Activated CD4-positive, alpha-beta T cell treated with anti-CD3 and anti-CD28 coated beads for 36 hours (primary cell): ENCODE data around the gene TADA2B. TPM values are rescaled to one million over a fixed set of nuclear protein-coding genes. Genes with fewer than 3 reads are reported as not detected.

Experiments used
- ATAC-seq: fragments of 200-7000 bp; cut with Tn5 transposase; one replicate; pipeline ENCODE4 v1.10.0; 2021; ENCODE audit warnings: mild to moderate bottlenecking, moderate library complexity
- CTCF ChIA-PET: fragments of 350-600 bp; sonication (Branson Sonifier 250); formaldehyde crosslinking; loops from one replicate; lab custom pipeline; 2021; ENCODE audit warnings: antibody characterized with exemption; lab: Charles Lee
- POLR2A ChIA-PET: fragments of 350-600 bp; sonication (Branson Sonifier 250); formaldehyde crosslinking; loops from one replicate; lab custom pipeline; 2021; ENCODE audit warnings: antibody characterized with exemption, inconsistent platforms; lab: Charles Lee
- DNase-seq: peaks from one replicate; pipeline ENCODE4 v3.0.0-alpha.2; 2020
- H3K27ac Mint-ChIP-seq: one replicate; pipeline ENCODE4 v1.8.0; 2021; ENCODE audit warnings: mixed read lengths
- H3K27me3 Mint-ChIP-seq: one replicate; pipeline ENCODE4 v1.8.0; 2021; ENCODE audit warnings: mixed read lengths
- H3K36me3 Mint-ChIP-seq: one replicate; pipeline ENCODE4 v1.8.0; 2021; ENCODE audit warnings: low read depth, mixed read lengths
- H3K4me1 Mint-ChIP-seq: one replicate; pipeline ENCODE4 v1.8.0; 2021; ENCODE audit warnings: mixed read lengths
- H3K4me3 Mint-ChIP-seq: one replicate; pipeline ENCODE4 v1.8.0; 2021; ENCODE audit warnings: mild to moderate bottlenecking, moderate library complexity, mixed read lengths
- H3K9me3 Mint-ChIP-seq: one replicate; pipeline ENCODE4 v1.8.0; 2021; ENCODE audit warnings: low read depth, mixed read lengths
- intact Hi-C, 2 experiments: fragments of 100-400 bp; cut with DNase I in 1 of 2; cut with micrococcal nuclease in 1 of 2; formaldehyde crosslinking; loops; one replicate each; pipeline versions ENCODE4 v1.14.2 to v1.15.1; 2022 to 2024; cut with DNase I, micrococcal nuclease
- total RNA-seq, 2 experiments: library from RNA; stranded (reverse); gene quantifications; one replicate each; pipeline ENCODE4 v1.2.3, GENCODE V29; 2021

Gene TADA2B
- total RNA-seq, 2 experiments from 2014 or later = 9.0 to 10.6 TPM

DNA sequence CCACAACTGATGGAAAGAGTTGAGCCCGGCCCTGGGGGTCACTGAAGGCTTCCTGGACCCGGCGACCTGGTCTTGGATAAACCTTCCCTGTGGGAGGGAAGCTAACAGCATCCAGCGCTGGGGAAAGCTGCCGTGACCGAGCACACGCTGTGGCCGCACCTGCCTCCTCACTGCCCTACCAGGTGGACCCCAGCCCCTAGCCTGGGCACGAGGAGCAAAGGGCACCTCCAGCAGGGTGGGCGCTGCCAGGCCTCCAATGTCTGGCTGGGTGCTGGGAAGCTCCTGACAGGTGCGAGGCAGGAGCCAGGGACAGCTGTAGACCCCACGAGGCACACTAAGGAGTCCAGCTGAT, 7.9 kb downstream of the TADA2B start:
- Mint-ChIP-seq H3K27me3 (no peaks in the 10 kb centered on the region), H3K27ac (no peak overlapping the region), H3K4me3 (no peak overlapping the region), H3K4me1 (peaks cover 41% of the 10 kb centered on the region), H3K9me3 (no peaks in the 10 kb centered on the region), H3K36me3 (peaks cover 16% of the 10 kb centered on the region)
- intact Hi-C loops = no loop called here
- no peak for ATAC-seq
- CTCF ChIA-PET = interaction anchor here (1.1 to 2.2 kb wide), 2 partner anchors 11 to 17 kb away, joined by 6 read pairs; partner anchors contain the start of gene GRPEL1
- POLR2A ChIA-PET = no interaction called here
- DNase-seq = no peak

DNA sequence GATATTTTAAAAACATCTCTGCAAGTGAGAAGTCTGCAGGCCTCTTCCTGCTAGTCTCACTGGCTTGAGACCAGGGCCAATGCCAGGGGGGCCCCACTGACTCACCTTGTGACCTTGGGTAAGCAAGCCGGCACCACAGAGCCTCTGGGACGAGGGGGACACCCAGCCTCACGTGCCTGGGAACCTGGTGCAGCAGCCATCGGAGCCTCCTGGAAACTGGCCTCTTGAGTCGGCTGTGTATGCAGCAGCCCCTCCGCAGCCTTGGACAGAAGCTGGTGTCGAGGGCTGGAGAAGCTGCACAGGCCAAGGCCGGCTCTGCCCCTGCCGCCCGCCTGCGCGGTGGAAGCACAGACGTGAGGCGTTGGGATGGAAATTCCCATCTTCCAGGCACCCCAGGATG, 8.7 kb downstream of the TADA2B start:
- no peak overlapping the region for H3K27ac Mint-ChIP-seq
- no peak for ATAC-seq

DNA sequence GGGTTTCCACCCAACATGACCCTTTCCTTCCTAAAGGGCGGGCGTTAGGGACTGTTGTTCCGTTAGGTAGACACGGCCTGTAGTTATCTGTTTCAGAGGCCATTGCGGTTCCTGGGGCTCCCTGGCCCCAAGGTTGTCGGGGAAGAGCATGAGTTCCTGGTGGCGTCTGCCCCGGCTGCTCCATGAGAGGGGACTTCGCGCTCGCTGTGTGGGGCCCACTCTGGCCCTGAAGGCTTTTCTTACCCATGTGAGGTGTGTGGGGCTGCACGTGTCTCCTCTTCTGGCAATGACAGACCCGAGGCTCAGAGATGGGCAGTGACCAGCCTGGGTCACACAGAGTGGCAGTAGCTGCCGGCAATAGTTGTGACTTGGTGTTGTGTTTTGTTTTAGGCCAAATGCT, 9.1 kb downstream of the TADA2B start:
- Mint-ChIP-seq H3K27me3 (no peaks in the 10 kb centered on the region), H3K9me3 (no peaks in the 10 kb centered on the region), H3K4me3 (no peak overlapping the region), H3K36me3 (peaks cover 17% of the 10 kb centered on the region), H3K4me1 (peaks cover 29% of the 10 kb centered on the region), H3K27ac (no peak overlapping the region)
- intact Hi-C loops = no loop called here
- no peak for ATAC-seq
- no peak for DNase-seq
- POLR2A ChIA-PET = interaction anchor here (0.9 kb wide), 1 partner anchor 10 kb away, joined by 4 read pairs; no protein-coding TSS in a partner anchor
- CTCF ChIA-PET = interaction anchor here (1.3 kb wide), 1 partner anchor 9 kb away, joined by 6 read pairs; the partner anchor contains the start of gene TADA2B

More for the DNA sequence above, 8.7 kb downstream of the TADA2B start:
- peaks cover 17% of the 10 kb centered on the region for H3K36me3 Mint-ChIP-seq
- intact Hi-C loops = no loop called here
- CTCF ChIA-PET = interaction anchor here (1.3 kb wide), 1 partner anchor 9 kb away, joined by 6 read pairs; the partner anchor contains the start of gene TADA2B
- peaks cover 33% of the 10 kb centered on the region for H3K4me1 Mint-ChIP-seq
- POLR2A ChIA-PET = interaction anchor here (0.9 kb wide), 1 partner anchor 11 kb away, joined by 4 read pairs; no protein-coding TSS in a partner anchor
- no peak overlapping the region for H3K4me3 Mint-ChIP-seq
- DNase-seq = no peak
- no peaks in the 10 kb centered on the region for H3K27me3 Mint-ChIP-seq
- H3K9me3 Mint-ChIP-seq = no peaks in the 10 kb centered on the region

DNA sequence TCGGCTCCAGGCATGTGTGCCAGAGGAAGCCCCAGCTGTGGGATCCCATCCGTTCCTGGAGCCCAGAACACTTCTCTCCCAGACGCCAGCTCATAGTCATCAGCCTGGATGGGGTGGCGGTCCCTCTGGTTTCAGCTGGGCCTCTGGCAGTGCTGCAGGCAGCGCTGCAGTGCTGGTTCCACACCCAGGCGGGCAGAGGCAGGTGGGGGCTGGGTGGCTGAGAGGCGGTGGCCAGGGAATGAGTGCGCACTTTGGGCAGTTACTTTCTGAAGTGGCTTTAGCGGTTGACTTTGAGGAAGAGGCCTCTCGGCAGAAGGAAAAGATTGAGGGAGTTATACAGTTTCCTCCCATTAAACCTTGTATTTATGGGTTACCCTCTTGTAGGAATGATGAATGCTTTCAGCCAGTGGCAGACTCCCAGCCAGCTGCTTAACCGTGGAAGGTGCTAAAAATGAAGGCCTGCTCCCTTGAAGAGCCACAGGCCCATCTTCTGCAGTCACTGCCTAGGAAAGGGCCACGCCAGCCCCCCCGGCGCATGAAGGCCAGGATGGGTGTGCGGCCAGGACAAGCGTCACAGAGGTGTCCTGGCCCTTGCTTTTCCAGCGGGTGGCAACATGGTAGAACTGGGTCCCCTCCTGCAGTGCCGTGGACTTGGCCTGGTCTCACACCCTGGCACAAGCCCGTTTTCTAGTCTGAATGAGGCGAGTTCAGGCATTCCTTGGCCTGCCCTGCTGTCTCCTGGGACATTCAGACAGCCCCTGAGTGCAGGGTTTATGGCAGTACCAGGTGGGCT, 9.9 kb downstream of the TADA2B start:
- POLR2A ChIA-PET = interaction anchor here (0.9 kb wide), 1 partner anchor 10 kb away, joined by 4 read pairs; no protein-coding TSS in a partner anchor
- DNase-seq = peak; percentile 58
- peak; percentile 63 for ATAC-seq

DNA sequence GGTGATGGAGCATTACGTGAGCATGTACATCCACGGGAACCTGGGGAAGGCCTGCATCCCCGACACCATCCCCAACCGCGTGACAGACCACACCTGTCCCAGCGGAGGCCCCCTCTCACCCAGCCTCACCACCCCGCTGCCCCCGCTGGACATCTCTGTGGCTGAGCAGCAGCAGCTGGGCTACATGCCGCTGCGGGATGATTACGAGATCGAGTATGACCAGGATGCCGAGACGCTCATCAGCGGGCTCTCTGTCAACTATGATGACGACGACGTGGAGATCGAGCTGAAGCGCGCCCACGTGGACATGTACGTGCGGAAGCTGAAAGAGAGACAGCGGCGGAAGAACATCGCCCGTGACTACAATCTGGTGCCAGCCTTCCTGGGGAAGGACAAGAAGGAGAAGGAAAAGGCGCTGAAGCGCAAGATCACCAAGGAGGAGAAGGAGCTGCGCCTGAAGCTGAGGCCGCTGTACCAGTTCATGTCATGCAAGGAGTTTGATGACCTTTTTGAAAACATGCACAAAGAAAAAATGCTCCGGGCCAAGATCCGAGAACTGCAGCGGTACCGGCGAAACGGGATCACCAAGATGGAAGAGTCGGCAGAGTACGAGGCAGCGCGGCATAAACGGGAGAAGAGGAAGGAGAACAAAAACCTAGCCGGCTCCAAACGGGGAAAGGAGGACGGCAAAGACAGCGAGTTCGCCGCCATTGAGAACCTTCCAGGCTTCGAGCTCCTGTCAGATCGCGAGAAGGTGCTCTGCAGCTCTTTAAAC, 11.1 kb downstream of the TADA2B start:
- ATAC-seq = no peak
- CTCF ChIA-PET = interaction anchor here (1.1 to 2.1 kb wide), 3 partner anchors 11 to 16 kb away, joined by 3 to 7 read pairs (median 4); partner anchors contain the start of gene TADA2B
- peak overlapping the region; percentile 7 for H3K27ac Mint-ChIP-seq

More for the DNA sequence above, 9.9 kb downstream of the TADA2B start:
- H3K27ac Mint-ChIP-seq = peak overlapping the region; percentile 58
- no peaks in the 10 kb centered on the region for H3K9me3 Mint-ChIP-seq
- H3K27me3 Mint-ChIP-seq = no peaks in the 10 kb centered on the region
- H3K36me3 Mint-ChIP-seq = peaks cover 21% of the 10 kb centered on the region
- intact Hi-C loops = no loop called here
- H3K4me3 Mint-ChIP-seq = no peak overlapping the region
- peaks cover 29% of the 10 kb centered on the region for H3K4me1 Mint-ChIP-seq
- CTCF ChIA-PET = interaction anchor here (0.6 to 1.3 kb wide), 2 partner anchors 10 to 80 kb away, joined by 3 to 6 read pairs; partner anchors contain the start of gene TADA2B

DNA sequence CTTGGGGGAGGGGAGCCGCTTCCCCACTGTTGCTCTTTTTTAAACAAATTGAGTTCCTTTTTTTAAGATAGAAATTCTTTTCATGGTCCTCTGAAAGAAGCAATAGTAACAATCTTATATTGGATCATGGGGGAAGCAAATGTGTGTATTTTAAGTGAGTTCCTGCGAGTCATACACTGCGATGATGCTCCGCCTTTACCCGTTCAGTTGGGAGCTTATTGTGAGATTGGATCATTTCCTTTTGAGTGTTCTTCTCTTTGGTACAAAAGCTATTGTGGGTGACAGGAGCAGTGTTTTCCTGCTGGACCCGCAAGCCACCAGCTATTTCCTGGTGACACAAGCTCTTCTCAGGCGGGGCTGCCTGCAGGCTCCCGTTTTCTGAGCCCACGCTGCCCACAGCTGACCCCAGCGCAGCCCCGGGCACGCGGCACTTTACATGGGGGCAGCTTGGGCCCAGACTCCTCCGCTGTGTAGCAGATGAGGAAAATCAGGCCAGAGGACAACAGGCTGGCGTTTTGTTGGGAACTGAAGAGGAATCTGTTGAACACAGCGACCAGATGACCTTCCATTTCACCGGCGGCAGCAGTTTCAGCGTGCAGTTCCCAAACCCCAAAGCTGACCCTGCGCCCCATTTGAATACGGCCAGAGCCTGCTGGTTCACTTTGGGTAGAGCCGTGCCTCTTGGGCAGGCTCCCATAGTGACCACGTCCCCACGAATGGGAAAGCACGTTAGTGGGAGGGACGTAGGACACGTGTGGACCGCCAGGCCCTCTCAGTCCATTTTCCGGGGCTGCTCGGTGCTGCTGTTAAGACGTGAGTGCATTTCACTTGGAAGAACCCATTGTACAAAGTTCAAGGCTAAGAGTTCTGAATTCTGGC, 12.2 kb downstream of the TADA2B start:
- H3K4me3 Mint-ChIP-seq = no peak overlapping the region
- H3K4me1 Mint-ChIP-seq = peaks cover 29% of the 10 kb centered on the region
- intact Hi-C loops = no loop called here
- no peak overlapping the region for H3K27ac Mint-ChIP-seq
- H3K9me3 Mint-ChIP-seq = no peaks in the 10 kb centered on the region
- POLR2A ChIA-PET = interaction anchor here (0.6 to 1.7 kb wide), 2 partner anchors 12 to 353 kb away, joined by 3 to 6 read pairs; partner anchors contain the start of gene GRPEL1
- CTCF ChIA-PET = interaction anchor here (0.6 to 2.1 kb wide), 5 partner anchors 10 to 93 kb away, joined by 3 to 7 read pairs (median 4); partner anchors contain the start of gene TADA2B
- no peak for DNase-seq
- H3K36me3 Mint-ChIP-seq = peaks cover 28% of the 10 kb centered on the region
- ATAC-seq = no peak
- no peaks in the 10 kb centered on the region for H3K27me3 Mint-ChIP-seq

More for the DNA sequence above, 11.1 kb downstream of the TADA2B start:
- POLR2A ChIA-PET = interaction anchor here (0.5 to 1.7 kb wide), 2 partner anchors 11 to 13 kb away, joined by 3 to 6 read pairs; partner anchors contain the start of gene GRPEL1
- Mint-ChIP-seq H3K4me3 (no peak overlapping the region), H3K27me3 (no peaks in the 10 kb centered on the region), H3K4me1 (peaks cover 32% of the 10 kb centered on the region), H3K9me3 (no peaks in the 10 kb centered on the region), H3K36me3 (peaks cover 27% of the 10 kb centered on the region)
- DNase-seq = no peak
- intact Hi-C loops = no loop called here

DNA sequence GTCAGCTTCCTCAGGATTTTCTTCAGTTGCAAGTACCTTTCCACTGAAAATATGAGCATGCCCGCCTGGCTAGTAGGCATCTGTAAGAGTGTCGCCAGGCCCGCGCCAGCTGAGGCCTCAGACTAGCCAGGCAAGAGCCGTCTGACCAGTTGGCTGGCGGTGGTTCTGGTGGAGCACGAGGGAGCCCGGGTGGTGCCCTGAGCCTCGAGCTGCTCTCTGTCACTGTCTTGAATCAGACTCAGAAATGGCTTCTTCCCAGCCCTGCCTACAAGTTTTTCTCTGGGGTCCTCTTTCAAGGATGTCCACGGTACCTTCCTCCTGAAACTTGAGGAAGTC, 12.8 kb downstream of the TADA2B start:
- ATAC-seq (no peak), DNase-seq (no peak)
- Mint-ChIP-seq H3K9me3 (no peaks in the 10 kb centered on the region), H3K36me3 (peaks cover 34% of the 10 kb centered on the region), H3K27me3 (no peaks in the 10 kb centered on the region), H3K27ac (no peak overlapping the region), H3K4me3 (no peak overlapping the region), H3K4me1 (peaks cover 26% of the 10 kb centered on the region)
- intact Hi-C loops = no loop called here
- ChIA-PET CTCF (interaction anchor here (0.6 to 1.8 kb wide), 3 partner anchors 11 to 94 kb away, joined by 3 to 7 read pairs (median 4); partner anchors contain the start of gene TADA2B), POLR2A (no interaction called here)

DNA sequence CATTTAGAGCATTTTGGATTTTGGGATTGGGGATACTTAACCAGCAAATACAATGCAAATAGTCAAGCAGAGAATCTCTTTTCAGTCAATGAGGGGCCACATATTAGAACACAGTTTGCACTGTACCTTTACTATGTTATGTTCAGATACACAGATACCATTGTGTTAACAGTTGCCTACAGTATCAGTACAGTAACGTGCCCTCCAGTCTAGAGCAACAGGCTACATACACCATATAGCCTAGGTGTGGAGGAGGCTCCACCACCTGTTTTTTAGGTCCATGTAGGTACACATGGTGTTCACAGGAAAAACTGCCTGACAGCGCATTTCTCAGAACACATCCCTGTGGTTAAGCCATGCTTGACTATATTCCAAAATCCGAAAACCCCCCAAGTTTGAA, 15.6 kb downstream of the TADA2B start:
- intact Hi-C loops = no loop called here
- ChIA-PET POLR2A (interaction anchor here (1.3 kb wide), 1 partner anchor 9 kb away, joined by 5 read pairs; the partner anchor contains the start of gene GRPEL1), CTCF (interaction anchor here (0.9 to 1.2 kb wide), 3 partner anchors 8 to 15 kb away, joined by 3 read pairs; partner anchors contain the start of gene TADA2B)
- Mint-ChIP-seq H3K9me3 (no peaks in the 10 kb centered on the region), H3K36me3 (peaks cover 61% of the 10 kb centered on the region), H3K4me1 (peaks cover 13% of the 10 kb centered on the region), H3K27ac (peak overlapping the region; percentile 43), H3K27me3 (no peaks in the 10 kb centered on the region), H3K4me3 (no peak overlapping the region)
- no peak for ATAC-seq
- no peak for DNase-seq

DNA sequence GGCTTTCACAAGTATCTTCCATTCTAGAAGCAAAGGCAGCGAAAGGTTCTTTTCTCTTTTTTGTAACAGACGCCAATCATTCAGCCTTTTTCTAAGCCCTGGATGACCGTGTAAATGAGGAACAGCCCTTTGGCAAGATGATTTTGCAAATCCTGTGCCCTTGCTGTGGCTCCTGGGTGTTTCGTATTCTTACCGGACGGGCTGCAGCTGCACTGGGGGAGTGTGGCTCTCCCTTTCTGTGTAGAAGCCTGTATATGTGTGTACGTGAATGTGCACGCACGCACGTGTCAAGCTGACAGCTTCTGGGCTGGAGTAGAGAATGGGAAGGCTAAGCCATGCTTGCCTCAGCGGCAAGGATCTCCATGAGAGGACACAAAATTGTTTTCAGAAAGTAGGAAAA, 16.5 kb downstream of the TADA2B start:
- DNase-seq = no peak
- ChIA-PET CTCF (interaction anchor here (0.8 to 1.2 kb wide), 3 partner anchors 14 to 16 kb away, joined by 3 read pairs; partner anchors contain the start of gene TADA2B), POLR2A (interaction anchor here (1.3 kb wide), 1 partner anchor 8 kb away, joined by 5 read pairs; the partner anchor contains the start of gene GRPEL1)
- H3K4me3 Mint-ChIP-seq = no peak overlapping the region
- no peaks in the 10 kb centered on the region for H3K9me3 Mint-ChIP-seq
- peaks cover 60% of the 10 kb centered on the region for H3K36me3 Mint-ChIP-seq
- no peak for ATAC-seq
- H3K27ac Mint-ChIP-seq = no peak overlapping the region
- peaks cover 19% of the 10 kb centered on the region for H3K4me1 Mint-ChIP-seq
- no peaks in the 10 kb centered on the region for H3K27me3 Mint-ChIP-seq
- intact Hi-C loops = no loop called here
